ENCODE data around the gene PROSER3.

PROSER3 gene

GRCh38 chr19:35757749-35758608 is at the start of gene PROSER3:
Gene PROSER3, plus strand, starts transcription at chr19:35758176. Its CDS starts 40 bp downstream, at chr19:35758216.
- peak; percentile 99 for DNase-seq

DNA sequence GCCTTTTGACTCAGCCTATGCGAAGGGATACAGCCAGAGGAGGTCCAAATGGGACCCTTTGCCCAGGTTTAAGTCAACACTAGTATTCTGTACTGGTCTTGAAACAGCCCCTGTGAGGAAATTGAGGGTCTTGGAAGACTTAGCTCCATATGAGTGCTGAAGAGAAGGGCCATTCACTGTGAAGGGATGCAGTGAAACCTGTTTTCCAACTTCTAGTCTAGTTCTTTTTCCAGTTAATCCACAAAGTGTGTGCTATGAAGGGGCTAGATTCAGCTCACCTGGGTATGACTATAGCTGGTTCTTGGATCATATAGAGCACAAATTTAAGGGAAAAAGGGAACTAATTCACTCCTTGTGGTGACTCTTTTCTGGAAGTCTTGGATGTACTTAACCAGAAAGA is 49.6 kb upstream of the PROSER3 start:
- DNase-seq: no peak

GRCh38 chr19:35710784-35711723 is 46.9 kb upstream of the PROSER3 start:
- DNase-seq: no peak

DNA sequence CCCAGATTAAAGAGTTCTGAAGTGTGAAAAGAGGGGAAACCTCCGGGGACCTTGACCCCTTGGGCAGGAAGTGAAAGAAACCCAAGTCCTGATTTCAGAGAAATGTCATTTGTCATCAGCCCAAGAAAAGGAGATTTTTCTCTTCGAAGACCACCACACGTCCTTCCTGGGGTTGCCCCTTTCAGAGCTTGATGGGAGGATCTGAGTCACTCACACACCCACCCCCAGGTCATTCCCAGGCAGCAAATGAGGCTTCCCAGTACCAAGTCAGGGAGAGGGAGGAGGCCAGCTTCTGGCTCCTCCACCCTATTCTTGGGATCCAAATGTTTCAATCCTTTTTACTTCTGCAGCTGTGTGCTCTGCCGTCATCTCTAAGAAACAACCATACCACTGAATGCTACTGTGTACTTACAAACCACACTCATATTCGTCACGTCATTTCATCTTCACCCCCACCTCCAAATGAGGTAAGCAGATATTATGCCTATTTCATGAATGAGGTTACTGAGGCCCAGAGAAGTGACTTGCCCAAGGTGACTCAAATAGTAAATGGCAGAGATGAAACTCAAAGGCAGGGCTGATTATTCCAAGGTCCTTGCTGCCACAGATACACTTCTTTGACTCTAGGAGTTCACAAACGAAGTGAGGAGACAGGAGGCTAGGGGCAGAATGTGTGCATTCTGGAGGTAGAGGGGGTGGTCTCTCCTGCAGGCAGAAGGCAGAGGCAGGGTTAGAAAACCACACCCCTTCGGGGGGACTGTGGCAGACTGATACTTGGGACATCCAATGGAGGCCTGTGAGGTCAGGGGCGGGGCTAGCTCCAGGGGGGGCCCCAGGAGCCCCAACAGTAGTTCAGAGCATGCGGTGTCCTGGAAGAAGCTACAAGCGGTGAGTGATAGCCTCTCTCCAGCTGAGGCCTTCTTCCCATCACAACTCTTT is 45.1 kb upstream of the PROSER3 start:
- DNase-seq: no peak

- DNase-seq: no peak
Measured at GRCh38 chr19:35713506-35713850, 44.5 kb upstream of the PROSER3 start.

DNA sequence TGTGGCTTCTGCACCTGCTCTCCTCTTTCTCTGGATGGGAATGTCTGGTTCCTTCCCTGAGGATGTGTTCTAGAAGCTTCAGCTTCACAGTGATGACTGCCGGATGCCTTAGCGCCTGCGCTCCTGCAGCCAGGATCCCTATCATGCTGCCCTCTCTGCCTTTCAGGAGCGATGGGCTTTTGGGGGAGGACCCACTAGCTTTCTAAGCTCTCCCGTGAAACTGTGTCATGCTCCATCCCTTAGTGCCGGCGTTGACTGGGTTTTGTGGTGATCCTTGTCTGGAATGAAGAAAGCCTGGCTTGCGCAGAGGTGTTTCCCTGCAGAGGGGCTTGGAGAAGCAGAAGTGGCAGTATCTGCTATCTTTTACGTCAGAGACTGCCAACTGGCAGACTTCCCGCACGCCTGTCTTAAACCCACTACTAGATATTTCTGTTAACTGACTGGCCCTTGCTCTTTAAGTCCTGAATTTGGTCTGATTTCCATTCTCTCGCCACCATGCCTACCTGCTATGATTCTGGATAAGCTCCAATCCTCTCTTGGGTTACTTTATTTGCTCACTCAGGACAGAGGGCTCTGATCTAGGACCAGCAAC is 44.0 kb upstream of the PROSER3 start:
- DNase-seq: no peak

DNA sequence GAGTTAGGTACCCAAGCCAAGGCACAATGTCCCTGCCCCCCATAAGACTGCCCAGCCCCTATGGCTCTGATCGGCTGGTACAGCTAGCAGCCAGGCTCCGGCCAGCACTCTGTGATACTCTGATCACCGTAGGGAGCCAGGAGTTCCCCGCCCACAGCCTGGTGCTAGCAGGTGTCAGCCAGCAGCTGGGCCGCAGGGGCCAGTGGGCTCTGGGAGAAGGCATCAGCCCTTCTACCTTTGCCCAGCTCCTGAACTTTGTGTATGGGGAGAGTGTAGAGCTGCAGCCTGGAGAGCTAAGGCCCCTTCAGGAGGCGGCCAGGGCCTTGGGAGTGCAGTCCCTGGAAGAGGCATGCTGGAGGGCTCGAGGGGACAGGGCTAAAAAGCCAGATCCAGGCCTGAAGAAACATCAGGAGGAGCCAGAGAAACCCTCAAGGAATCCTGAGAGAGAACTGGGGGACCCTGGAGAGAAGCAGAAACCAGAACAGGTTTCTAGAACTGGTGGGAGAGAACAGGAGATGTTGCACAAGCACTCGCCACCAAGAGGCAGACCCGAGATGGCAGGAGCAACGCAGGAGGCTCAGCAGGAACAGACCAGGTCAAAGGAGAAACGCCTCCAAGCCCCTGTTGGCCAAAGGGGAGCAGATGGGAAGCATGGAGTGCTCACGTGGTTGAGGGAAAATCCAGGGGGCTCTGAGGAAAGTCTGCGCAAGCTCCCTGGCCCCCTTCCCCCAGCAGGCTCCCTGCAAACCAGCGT is 43.2 kb upstream of the PROSER3 start:
- DNase-seq: no peak

- DNase-seq: no peak
Measured at GRCh38 chr19:35715355-35715809, 42.6 kb upstream of the PROSER3 start.

GRCh38 chr19:35715981-35716800 is 41.8 kb upstream of the PROSER3 start:
- DNase-seq: peak; percentile 78

GRCh38 chr19:35716801-35717664 is 40.9 kb upstream of the PROSER3 start:
- peak; percentile 90 for DNase-seq

- DNase-seq: peak; percentile 97
Measured at GRCh38 chr19:35717665-35718344, 40.2 kb upstream of the PROSER3 start, which contains the start of gene KMT2B. Gene KMT2B, plus strand, starts transcription at chr19:35718003. Its CDS starts 16 bp downstream, at chr19:35718019.

DNA sequence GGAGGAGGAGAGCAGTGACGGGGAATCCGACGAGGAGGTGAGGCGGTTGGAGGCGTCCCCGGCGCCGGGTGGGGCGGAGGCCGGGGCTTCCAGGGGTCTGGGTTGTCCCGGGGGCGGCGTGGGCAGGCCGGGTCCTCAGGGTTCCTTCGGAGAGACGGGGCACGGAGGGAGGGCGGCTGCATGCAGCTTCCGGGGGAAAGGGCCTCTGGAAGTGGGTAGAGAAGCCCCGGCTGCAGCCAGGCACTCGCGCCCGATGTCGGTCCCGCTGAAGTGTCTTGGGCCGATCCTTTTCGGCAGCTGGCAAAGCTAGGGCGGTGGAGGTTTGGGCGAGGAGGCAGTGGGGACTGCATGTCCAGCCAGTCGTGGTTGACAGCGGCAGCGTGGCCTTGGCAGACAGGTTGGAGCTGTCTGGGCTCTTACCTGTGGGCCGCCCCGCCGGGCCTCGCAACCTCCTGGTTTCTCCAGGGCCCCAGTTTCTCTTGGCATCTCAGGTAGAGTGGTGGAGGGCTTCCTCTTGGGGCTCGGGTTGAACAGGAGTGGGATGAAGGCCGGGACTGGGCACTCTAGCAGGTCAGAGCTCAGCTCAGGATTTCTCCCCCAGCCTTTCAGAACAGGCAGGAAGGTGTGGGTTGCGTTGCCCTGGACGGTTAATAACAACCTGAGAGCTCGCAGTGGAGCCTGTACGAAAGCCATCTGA is 39.5 kb upstream of the PROSER3 start:
- peak; percentile 61 for DNase-seq

- peak; percentile 38 for DNase-seq
Measured at GRCh38 chr19:35719402-35720162, 38.4 kb upstream of the PROSER3 start.

DNA sequence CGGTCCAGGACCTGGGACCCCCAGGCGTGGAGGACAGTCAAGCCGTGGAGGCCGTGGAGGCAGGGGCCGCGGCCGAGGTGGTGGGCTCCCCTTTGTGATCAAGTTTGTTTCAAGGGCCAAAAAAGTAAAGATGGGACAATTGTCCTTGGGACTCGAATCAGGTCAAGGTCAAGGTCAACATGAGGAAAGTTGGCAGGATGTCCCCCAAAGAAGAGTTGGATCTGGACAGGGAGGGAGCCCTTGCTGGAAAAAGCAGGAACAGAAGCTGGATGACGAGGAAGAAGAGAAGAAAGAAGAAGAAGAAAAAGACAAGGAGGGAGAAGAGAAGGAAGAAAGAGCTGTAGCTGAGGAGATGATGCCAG is 37.8 kb upstream of the PROSER3 start:
- DNase-seq: no peak

DNA sequence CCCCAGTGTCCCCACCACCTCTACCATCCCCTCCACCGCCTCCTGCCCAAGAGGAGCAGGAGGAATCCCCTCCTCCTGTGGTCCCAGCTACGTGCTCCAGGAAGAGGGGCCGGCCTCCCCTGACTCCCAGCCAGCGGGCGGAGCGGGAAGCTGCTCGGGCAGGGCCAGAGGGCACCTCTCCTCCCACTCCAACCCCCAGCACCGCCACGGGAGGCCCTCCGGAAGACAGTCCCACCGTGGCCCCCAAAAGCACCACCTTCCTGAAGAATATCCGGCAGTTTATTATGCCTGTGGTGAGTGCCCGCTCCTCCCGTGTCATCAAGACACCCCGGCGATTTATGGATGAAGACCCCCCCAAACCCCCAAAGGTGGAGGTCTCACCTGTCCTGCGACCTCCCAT is 37.3 kb upstream of the PROSER3 start:
- DNase-seq: no peak

DNA sequence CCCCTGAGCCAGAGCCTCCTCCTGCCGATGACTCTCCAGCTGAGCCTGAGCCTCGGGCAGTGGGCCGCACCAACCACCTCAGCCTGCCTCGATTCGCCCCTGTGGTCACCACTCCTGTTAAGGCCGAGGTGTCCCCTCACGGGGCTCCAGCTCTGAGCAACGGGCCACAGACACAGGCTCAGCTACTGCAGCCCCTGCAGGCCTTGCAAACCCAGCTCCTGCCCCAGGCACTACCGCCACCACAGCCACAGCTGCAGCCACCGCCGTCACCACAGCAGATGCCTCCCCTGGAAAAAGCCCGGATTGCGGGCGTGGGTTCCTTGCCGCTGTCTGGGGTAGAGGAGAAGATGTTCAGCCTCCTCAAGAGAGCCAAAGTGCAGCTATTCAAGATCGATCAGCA is 36.6 kb upstream of the PROSER3 start:
- DNase-seq: no peak

DNA sequence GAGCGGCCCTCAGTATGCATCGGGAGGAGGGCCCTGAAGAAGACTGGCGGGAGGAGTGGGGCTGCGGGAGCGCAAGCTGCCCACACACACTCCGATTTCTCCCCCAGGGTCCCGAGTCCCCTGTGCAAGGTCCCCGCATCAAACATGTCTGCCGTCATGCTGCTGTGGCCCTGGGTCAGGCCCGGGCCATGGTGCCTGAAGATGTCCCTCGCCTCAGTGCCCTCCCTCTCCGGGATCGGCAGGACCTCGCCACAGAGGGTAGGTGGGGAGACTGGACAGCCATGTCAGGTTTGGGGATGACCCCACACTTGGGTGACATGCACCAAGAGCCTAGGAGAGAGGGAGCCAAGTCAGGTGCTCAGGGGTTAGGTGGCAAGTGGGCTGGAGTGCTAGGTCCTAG is 35.5 kb upstream of the PROSER3 start:
- no peak for DNase-seq
